ENCODE data around the gene CACNG3.

DNA sequence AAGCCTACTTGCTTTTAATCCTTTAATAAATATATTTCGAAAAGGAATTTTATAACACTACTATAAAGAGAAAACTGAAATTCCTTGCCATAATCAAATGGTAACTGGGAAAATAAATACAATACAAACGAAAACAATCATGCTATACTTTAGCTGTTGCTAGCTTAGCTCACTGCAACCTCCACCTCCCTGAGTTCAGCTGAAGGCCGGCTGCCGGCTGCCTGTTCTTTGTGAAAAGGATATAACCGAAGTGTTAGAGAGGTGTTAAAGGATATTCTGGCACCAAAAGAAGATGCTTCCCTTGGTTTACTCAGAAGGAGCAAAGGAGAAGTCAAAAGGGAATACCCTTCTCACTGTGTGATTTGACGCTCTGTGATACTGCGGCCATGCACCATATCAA is 108.5 kb downstream of the CACNG3 start:
- TF ChIP-seq, protein P1, sequence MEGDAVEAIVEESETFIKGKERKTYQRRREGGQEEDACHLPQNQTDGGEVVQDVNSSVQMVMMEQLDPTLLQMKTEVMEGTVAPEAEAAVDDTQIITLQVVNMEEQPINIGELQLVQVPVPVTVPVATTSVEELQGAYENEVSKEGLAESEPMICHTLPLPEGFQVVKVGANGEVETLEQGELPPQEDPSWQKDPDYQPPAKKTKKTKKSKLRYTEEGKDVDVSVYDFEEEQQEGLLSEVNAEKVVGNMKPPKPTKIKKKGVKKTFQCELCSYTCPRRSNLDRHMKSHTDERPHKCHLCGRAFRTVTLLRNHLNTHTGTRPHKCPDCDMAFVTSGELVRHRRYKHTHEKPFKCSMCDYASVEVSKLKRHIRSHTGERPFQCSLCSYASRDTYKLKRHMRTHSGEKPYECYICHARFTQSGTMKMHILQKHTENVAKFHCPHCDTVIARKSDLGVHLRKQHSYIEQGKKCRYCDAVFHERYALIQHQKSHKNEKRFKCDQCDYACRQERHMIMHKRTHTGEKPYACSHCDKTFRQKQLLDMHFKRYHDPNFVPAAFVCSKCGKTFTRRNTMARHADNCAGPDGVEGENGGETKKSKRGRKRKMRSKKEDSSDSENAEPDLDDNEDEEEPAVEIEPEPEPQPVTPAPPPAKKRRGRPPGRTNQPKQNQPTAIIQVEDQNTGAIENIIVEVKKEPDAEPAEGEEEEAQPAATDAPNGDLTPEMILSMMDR (IDR thresholded peaks at IDR 0.05 in 8 of 11, conservative IDR thresholded peaks at IDR 0.05 in 3 of 11), result no peak
- no peak for TF ChIP-seq POLR2AphosphoS5 (IDR thresholded peaks at IDR 0.05)

Measured in spleen (tissue), 7 donors.